GM23338 (cell line): ENCODE measurements around the gene PLEKHD1. TPM values are rescaled to one million over a fixed set of nuclear protein-coding genes. Genes with fewer than 3 reads are reported as not detected.

Experiments used
- ATAC-seq: fragments of 200-7000 bp; cut with Tn5 transposase; 3 replicates; pipeline ENCODE4 v1.9.1; 2020
- DNase-seq: peaks from one replicate; pipeline ENCODE4 v3.0.0-alpha.2; 2015; ENCODE audit warnings: low spot score
- H2AFZ ChIP-seq: fragments of 200-600 bp; sonication (generic); 2 replicates; pipeline ENCODE4 v1.8.0; 2016; ENCODE audit warnings: antibody characterized with exemption, mild to moderate bottlenecking, moderate library complexity
- H3F3A ChIP-seq: fragments of 200-600 bp; sonication (generic); replicated peaks from 2 replicates; pipeline ENCODE4 v1.8.0; 2017; ENCODE audit warnings: antibody characterized with exemption, mixed run types, low read depth
- H3K27ac ChIP-seq: fragments of 200-600 bp; sonication (generic); 2 replicates; pipeline ENCODE4 v1.6.1; 2016; ENCODE audit warnings: low read depth
- H3K27me3 ChIP-seq: fragments of 200-600 bp; sonication (generic); 2 replicates; pipeline ENCODE4 v1.8.0; 2016; ENCODE audit warnings: mild to moderate bottlenecking, mixed run types, moderate library complexity; ENCODE audit not compliant: insufficient read depth
- H3K36me3 ChIP-seq: fragments of 200-600 bp; sonication (generic); 2 replicates; pipeline ENCODE4 v1.8.0; 2016; ENCODE audit warnings: mild to moderate bottlenecking; ENCODE audit not compliant: insufficient read depth
- H3K4me1 ChIP-seq: fragments of 200-600 bp; sonication (generic); 2 replicates; pipeline ENCODE4 v1.8.0; 2016; ENCODE audit warnings: mild to moderate bottlenecking, moderate library complexity; ENCODE audit not compliant: insufficient read depth
- H3K4me2 ChIP-seq: fragments of 200-600 bp; sonication (generic); 2 replicates; pipeline ENCODE4 v1.7.1; 2017; ENCODE audit warnings: mixed run types
- H3K4me3 ChIP-seq: fragments of 200-600 bp; sonication (generic); 2 replicates; pipeline ENCODE4 v1.6.1; 2016; ENCODE audit warnings: mixed run types
- H3K79me2 ChIP-seq: fragments of 200-600 bp; sonication (generic); replicated peaks from 2 replicates; pipeline ENCODE4 v1.8.0; 2017; ENCODE audit warnings: mild to moderate bottlenecking; ENCODE audit not compliant: insufficient read depth
- H3K9me2 ChIP-seq: fragments of 200-600 bp; sonication (generic); 2 replicates; pipeline ENCODE4 v1.8.0; 2017; ENCODE audit not compliant: insufficient read depth
- H4K20me1 ChIP-seq: fragments of 200-600 bp; sonication (generic); replicated peaks from 2 replicates; pipeline ENCODE4 v1.8.0; 2017; ENCODE audit warnings: mild to moderate bottlenecking; ENCODE audit not compliant: insufficient read depth
- H3K27ac Mint-ChIP-seq: 2 replicates; pipeline ENCODE4 v1.8.0; 2020; ENCODE audit warnings: inconsistent platforms, mild to moderate bottlenecking, moderate library complexity, mixed read lengths
- H3K27me3 Mint-ChIP-seq: 3 replicates; pipeline ENCODE4 v1.8.0; 2022; ENCODE audit warnings: low read depth, mild to moderate bottlenecking, moderate library complexity, mixed read lengths, inconsistent platforms; ENCODE audit not compliant: insufficient read depth, poor library complexity
- H3K36me3 Mint-ChIP-seq: 3 replicates; pipeline ENCODE4 v1.8.0; 2021; ENCODE audit warnings: low read depth, mild to moderate bottlenecking, inconsistent platforms, moderate library complexity, mixed read lengths
- H3K4me1 Mint-ChIP-seq: 3 replicates; pipeline ENCODE4 v1.8.0; 2020; ENCODE audit warnings: mild to moderate bottlenecking, inconsistent platforms, mixed read lengths
- H3K4me3 Mint-ChIP-seq: 3 replicates; pipeline ENCODE4 v1.8.0; 2021; ENCODE audit warnings: moderate library complexity, mild to moderate bottlenecking, inconsistent platforms, mixed read lengths
- H3K9me3 Mint-ChIP-seq: 3 replicates; pipeline ENCODE4 v1.8.0; 2020; ENCODE audit warnings: moderate library complexity, mild to moderate bottlenecking, inconsistent platforms, mixed read lengths
- CREB1 ChIP-seq: fragments of 250-450 bp; sonication (Bioruptor Pico); IDR thresholded peaks from 2 replicates; pipeline ENCODE4 v1.5.0; 2020; ENCODE audit warnings: low read depth, mild to moderate bottlenecking, moderate library complexity
- EZH2 ChIP-seq: fragments of 200-600 bp; sonication (generic); IDR thresholded peaks from one replicate; pipeline ENCODE4 v1.8.0; 2017; ENCODE audit warnings: antibody characterized with exemption, mild to moderate bottlenecking, low read depth; ENCODE audit not compliant: unreplicated experiment
- EZH2phosphoT487 ChIP-seq: fragments of 200-600 bp; sonication (generic); IDR thresholded peaks from one replicate; pipeline ENCODE4 v1.8.1; 2018; ENCODE audit warnings: antibody characterized with exemption; ENCODE audit not compliant: unreplicated experiment
- JUNB ChIP-seq: IDR thresholded peaks from one replicate; pipeline ENCODE4 v1.6.1; 2016; ENCODE audit warnings: antibody characterized with exemption; ENCODE audit not compliant: unreplicated experiment
- NANOG ChIP-seq: IDR thresholded peaks from 2 replicates; pipeline ENCODE4 v1.6.1; 2016; ENCODE audit warnings: antibody characterized with exemption, borderline replicate concordance
- POLR2AphosphoS5 ChIP-seq: IDR thresholded peaks from 2 replicates; pipeline ENCODE4 v1.6.1; 2016; ENCODE audit warnings: antibody characterized with exemption, low read depth
- REST ChIP-seq: IDR thresholded peaks from one replicate; pipeline ENCODE4 v1.6.1; 2018; ENCODE audit warnings: antibody characterized with exemption; ENCODE audit not compliant: unreplicated experiment
- STAT1 ChIP-seq: IDR thresholded peaks from one replicate; pipeline ENCODE4 v1.6.1; 2016; ENCODE audit warnings: antibody characterized with exemption; ENCODE audit not compliant: unreplicated experiment
- ZNF114 ChIP-seq: fragments of 250-450 bp; sonication (Bioruptor Pico); IDR thresholded peaks from 2 replicates; pipeline ENCODE4 v1.5.0; 2020; ENCODE audit warnings: mild to moderate bottlenecking, moderate library complexity
- ZNF331 ChIP-seq: fragments of 250-450 bp; sonication (Bioruptor Pico); IDR thresholded peaks from 2 replicates; pipeline ENCODE4 v1.5.0; 2020; ENCODE audit warnings: low read depth, mild to moderate bottlenecking, moderate library complexity
- polyA plus RNA-seq: library from polyadenylated mRNA; unstranded; fragments of >200 nt; fragmentation: Nextera tagmentation; extraction: Ambion mirVana; gene quantifications from 2 replicates; pipeline ENCODE4 v1.2.1, GENCODE V29; 2016
- total RNA-seq: library from RNA; depleted of rRNA; stranded (reverse); fragments of >200 nt; shearing (Covaris generic); gene quantifications from 2 replicates; pipeline ENCODE4 v1.2.3, GENCODE V29; 2014
- TF ChIP-seq, protein P1 (sequence below): fragments of 250-450 bp; sonication (Bioruptor Pico); IDR thresholded peaks from 2 replicates; pipeline ENCODE4 v1.5.0; 2020; ENCODE audit warnings: mild to moderate bottlenecking, moderate library complexity
- TF ChIP-seq, protein P2 (sequence below), 2 experiments: fragments of 200-600 bp in 1 of 2; sonication (generic) in 1 of 2; conservative IDR thresholded peaks; 2 replicates each; pipeline versions ENCODE4 v1.5.1 to v1.6.1; 2016 to 2017; ENCODE audit warnings: antibody characterized with exemption in 2 of 2, low read depth in 2 of 2, mild to moderate bottlenecking in 2 of 2, moderate library complexity in 1 of 2
- TF ChIP-seq, protein P3 (sequence below): IDR thresholded peaks from 2 replicates; pipeline ENCODE4 v1.6.1; 2016; ENCODE audit warnings: antibody characterized with exemption

Gene PLEKHD1
- total and polyA plus RNA-seq, 2 experiments from 2014 or later: 0.19 to 0.28 TPM

DNA sequence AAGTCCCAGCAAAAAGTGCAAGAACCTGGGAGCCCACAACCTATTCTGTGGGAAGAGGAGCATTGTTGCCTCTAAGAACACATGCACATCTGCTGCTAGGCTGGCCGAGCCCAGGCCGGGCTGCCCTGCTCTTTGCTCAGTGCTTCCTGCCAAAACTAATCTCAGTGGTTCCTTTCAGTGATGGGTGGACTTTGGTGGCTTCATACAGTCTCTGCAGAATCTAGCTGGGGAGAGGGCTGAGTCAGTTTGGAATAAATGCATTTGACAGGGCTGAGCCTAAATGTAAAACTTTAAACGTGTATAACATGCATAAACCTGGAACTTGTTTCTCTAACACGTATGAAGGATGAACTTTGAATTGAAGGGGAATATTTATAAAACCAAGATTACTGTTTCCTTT, 45.6 kb downstream of the PLEKHD1 start:
- peaks cover 6% of the 10 kb centered on the region; the same call in 1 of the 2 replicates for H3K9me2 ChIP-seq
- no peaks in the 10 kb centered on the region for H3K27me3 ChIP-seq
- no peak overlapping the region for H3K4me3 ChIP-seq
- no peaks in the 10 kb centered on the region for H3K36me3 ChIP-seq
- no peaks in the 10 kb centered on the region for H4K20me1 ChIP-seq
- H3K79me2 ChIP-seq: no peaks in the 10 kb centered on the region
- Mint-ChIP-seq H3K27ac (no peak overlapping the region), H3K4me3 (no peak overlapping the region), H3K9me3 (no peaks in the 10 kb centered on the region), H3K36me3 (no peaks in the 10 kb centered on the region), H3K27me3 (peaks cover 3% of the 10 kb centered on the region), H3K4me1 (no peaks in the 10 kb centered on the region)
- H3K4me1 ChIP-seq: no peaks in the 10 kb centered on the region
- H3K4me2 ChIP-seq: no peak overlapping the region
- H2AFZ ChIP-seq: no peak overlapping the region
- no peak overlapping the region for H3K27ac ChIP-seq
- TF ChIP-seq REST: no peak
- TF ChIP-seq POLR2AphosphoS5: no peak
- no peak for TF ChIP-seq ZNF114
- TF ChIP-seq CREB1 (CRISPR knock-in tag): no peak
- TF ChIP-seq, protein P1, sequence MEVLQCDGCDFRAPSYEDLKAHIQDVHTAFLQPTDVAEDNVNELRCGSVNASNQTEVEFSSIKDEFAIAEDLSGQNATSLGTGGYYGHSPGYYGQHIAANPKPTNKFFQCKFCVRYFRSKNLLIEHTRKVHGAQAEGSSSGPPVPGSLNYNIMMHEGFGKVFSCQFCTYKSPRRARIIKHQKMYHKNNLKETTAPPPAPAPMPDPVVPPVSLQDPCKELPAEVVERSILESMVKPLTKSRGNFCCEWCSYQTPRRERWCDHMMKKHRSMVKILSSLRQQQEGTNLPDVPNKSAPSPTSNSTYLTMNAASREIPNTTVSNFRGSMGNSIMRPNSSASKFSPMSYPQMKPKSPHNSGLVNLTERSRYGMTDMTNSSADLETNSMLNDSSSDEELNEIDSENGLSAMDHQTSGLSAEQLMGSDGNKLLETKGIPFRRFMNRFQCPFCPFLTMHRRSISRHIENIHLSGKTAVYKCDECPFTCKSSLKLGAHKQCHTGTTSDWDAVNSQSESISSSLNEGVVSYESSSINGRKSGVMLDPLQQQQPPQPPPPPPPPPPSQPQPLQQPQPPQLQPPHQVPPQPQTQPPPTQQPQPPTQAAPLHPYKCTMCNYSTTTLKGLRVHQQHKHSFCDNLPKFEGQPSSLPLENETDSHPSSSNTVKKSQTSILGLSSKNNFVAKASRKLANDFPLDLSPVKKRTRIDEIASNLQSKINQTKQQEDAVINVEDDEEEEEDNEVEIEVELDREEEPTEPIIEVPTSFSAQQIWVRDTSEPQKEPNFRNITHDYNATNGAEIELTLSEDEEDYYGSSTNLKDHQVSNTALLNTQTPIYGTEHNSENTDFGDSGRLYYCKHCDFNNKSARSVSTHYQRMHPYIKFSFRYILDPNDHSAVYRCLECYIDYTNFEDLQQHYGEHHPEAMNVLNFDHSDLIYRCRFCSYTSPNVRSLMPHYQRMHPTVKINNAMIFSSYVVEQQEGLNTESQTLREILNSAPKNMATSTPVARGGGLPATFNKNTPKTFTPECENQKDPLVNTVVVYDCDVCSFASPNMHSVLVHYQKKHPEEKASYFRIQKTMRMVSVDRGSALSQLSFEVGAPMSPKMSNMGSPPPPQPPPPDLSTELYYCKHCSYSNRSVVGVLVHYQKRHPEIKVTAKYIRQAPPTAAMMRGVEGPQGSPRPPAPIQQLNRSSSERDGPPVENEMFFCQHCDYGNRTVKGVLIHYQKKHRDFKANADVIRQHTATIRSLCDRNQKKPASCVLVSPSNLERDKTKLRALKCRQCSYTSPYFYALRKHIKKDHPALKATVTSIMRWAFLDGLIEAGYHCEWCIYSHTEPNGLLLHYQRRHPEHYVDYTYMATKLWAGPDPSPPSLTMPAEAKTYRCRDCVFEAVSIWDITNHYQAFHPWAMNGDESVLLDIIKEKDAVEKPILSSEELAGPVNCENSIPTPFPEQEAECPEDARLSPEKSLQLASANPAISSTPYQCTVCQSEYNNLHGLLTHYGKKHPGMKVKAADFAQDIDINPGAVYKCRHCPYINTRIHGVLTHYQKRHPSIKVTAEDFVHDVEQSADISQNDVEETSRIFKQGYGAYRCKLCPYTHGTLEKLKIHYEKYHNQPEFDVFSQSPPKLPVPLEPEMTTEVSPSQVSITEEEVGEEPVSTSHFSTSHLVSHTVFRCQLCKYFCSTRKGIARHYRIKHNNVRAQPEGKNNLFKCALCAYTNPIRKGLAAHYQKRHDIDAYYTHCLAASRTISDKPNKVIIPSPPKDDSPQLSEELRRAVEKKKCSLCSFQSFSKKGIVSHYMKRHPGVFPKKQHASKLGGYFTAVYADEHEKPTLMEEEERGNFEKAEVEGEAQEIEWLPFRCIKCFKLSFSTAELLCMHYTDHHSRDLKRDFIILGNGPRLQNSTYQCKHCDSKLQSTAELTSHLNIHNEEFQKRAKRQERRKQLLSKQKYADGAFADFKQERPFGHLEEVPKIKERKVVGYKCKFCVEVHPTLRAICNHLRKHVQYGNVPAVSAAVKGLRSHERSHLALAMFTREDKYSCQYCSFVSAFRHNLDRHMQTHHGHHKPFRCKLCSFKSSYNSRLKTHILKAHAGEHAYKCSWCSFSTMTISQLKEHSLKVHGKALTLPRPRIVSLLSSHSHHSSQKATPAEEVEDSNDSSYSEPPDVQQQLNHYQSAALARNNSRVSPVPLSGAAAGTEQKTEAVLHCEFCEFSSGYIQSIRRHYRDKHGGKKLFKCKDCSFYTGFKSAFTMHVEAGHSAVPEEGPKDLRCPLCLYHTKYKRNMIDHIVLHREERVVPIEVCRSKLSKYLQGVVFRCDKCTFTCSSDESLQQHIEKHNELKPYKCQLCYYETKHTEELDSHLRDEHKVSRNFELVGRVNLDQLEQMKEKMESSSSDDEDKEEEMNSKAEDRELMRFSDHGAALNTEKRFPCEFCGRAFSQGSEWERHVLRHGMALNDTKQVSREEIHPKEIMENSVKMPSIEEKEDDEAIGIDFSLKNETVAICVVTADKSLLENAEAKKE (CRISPR knock-in tag): no peak
- TF ChIP-seq JUNB: no peak
- no peak for TF ChIP-seq EZH2
- TF ChIP-seq STAT1: no peak
- no peak for TF ChIP-seq ZNF331 (CRISPR knock-in tag)
- TF ChIP-seq EZH2phosphoT487: no peak
- TF ChIP-seq, protein P2, sequence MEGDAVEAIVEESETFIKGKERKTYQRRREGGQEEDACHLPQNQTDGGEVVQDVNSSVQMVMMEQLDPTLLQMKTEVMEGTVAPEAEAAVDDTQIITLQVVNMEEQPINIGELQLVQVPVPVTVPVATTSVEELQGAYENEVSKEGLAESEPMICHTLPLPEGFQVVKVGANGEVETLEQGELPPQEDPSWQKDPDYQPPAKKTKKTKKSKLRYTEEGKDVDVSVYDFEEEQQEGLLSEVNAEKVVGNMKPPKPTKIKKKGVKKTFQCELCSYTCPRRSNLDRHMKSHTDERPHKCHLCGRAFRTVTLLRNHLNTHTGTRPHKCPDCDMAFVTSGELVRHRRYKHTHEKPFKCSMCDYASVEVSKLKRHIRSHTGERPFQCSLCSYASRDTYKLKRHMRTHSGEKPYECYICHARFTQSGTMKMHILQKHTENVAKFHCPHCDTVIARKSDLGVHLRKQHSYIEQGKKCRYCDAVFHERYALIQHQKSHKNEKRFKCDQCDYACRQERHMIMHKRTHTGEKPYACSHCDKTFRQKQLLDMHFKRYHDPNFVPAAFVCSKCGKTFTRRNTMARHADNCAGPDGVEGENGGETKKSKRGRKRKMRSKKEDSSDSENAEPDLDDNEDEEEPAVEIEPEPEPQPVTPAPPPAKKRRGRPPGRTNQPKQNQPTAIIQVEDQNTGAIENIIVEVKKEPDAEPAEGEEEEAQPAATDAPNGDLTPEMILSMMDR (conservative IDR thresholded peaks at IDR 0.05; ENCODE audit: low read depth in 2 of 2): no peak
- TF ChIP-seq, protein P3, sequence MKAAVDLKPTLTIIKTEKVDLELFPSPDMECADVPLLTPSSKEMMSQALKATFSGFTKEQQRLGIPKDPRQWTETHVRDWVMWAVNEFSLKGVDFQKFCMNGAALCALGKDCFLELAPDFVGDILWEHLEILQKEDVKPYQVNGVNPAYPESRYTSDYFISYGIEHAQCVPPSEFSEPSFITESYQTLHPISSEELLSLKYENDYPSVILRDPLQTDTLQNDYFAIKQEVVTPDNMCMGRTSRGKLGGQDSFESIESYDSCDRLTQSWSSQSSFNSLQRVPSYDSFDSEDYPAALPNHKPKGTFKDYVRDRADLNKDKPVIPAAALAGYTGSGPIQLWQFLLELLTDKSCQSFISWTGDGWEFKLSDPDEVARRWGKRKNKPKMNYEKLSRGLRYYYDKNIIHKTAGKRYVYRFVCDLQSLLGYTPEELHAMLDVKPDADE: no peak
- no peak for TF ChIP-seq NANOG
- DNase-seq (no peak), ATAC-seq (no peak)
- no peaks in the 10 kb centered on the region for H3F3A ChIP-seq
